PC-9 (cell line): ENCODE measurements around the gene SMAD6.

ENCODE experiments used
- CTCF ChIP-seq: fragments of 200-600 bp; sonication (generic); conservative IDR thresholded peaks from 2 replicates; pipeline ENCODE4 v1.6.1; 2017; ENCODE audit warnings: mixed run types, antibody characterized with exemption, mild to moderate bottlenecking, moderate library complexity
- EZH2 ChIP-seq: fragments of 200-600 bp; sonication (generic); IDR thresholded peaks from 2 replicates; pipeline ENCODE4 v1.8.0; 2017; ENCODE audit warnings: antibody characterized with exemption, low read depth

DNA sequence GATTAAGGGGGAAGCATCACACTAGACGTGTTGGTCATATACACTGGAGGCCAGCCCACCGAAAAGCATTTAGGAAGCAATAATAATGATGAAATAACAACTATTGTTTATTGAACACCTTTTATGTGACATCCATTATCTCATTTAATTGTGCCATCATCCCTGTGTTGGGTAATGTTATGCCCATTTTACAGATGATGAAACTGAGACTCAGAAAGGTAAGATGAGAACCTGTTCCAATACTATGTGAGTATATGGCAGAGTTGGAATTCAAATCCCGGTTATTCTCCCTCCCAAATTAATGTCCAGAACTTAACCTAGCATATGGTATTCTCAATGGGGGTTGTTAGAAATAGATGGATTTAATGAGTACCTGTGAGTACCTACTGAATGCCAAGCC lies 99.2 kb downstream of the SMAD6 start:
- TF ChIP-seq CTCF = no peak
- TF ChIP-seq EZH2 = no peak
